Umbilical cord (tissue), 2 donors: ENCODE data around the gene TIMP2. TPM values are rescaled to one million over a fixed set of nuclear protein-coding genes. Genes with fewer than 3 reads are reported as not detected.

Experiments used
- DNase-seq: peaks from one replicate; pipeline ENCODE4 v3.0.0-alpha.2; 2015; ENCODE audit warnings: low spot score
- total RNA-seq: library from RNA; depleted of rRNA; stranded (reverse); fragments of >200 nt; gene quantifications from one replicate; pipeline ENCODE4 v1.2.3, GENCODE V29; 2014; ENCODE audit warnings: low replicate concordance; ENCODE audit not compliant: insufficient read depth

TIMP2 gene
- total RNA-seq, 1 donor from 2014 or later, result 64.5 TPM

- DNase-seq, result peak; percentile 22
Observed at GRCh38 chr17:78839762-78840529, 85.2 kb downstream of the TIMP2 start.

- no peak for DNase-seq
Observed at GRCh38 chr17:78839235-78839761, 85.9 kb downstream of the TIMP2 start.

- DNase-seq, result no peak
Observed at GRCh38 chr17:78838574-78839005, 86.6 kb downstream of the TIMP2 start.

GRCh38 chr17:78836420-78837021, 88.7 kb downstream of the TIMP2 start:
- DNase-seq, result no peak

GRCh38 chr17:78834571-78834970, 90.6 kb downstream of the TIMP2 start:
- no peak for DNase-seq

GRCh38 chr17:78832541-78832810, 92.7 kb downstream of the TIMP2 start:
- DNase-seq, result no peak

- DNase-seq, result no peak
Observed at GRCh38 chr17:78831688-78832540, 93.3 kb downstream of the TIMP2 start.

GRCh38 chr17:78829477-78829876, 95.7 kb downstream of the TIMP2 start:
- no peak for DNase-seq

GRCh38 chr17:78828470-78829185, 96.6 kb downstream of the TIMP2 start:
- DNase-seq, result no peak

- DNase-seq, result no peak
Observed at GRCh38 chr17:78826836-78827509, 98.2 kb downstream of the TIMP2 start.

GRCh38 chr17:78826421-78826820, 98.8 kb downstream of the TIMP2 start:
- no peak for DNase-seq

- no peak for DNase-seq
Observed at GRCh38 chr17:78825696-78826095, 99.5 kb downstream of the TIMP2 start.

GRCh38 chr17:78824240-78824639, 100.9 kb downstream of the TIMP2 start:
- DNase-seq, result no peak

- DNase-seq, result no peak
Observed at GRCh38 chr17:78823282-78824046, 101.7 kb downstream of the TIMP2 start.

GRCh38 chr17:78822552-78822951, 102.6 kb downstream of the TIMP2 start:
- no peak for DNase-seq

- no peak for DNase-seq
Observed at GRCh38 chr17:78821961-78822360, 103.2 kb downstream of the TIMP2 start.

- DNase-seq, result no peak
Observed at GRCh38 chr17:78820841-78821240, 104.3 kb downstream of the TIMP2 start.

GRCh38 chr17:78819806-78820792, 105.1 kb downstream of the TIMP2 start:
- DNase-seq, result no peak

- DNase-seq, result no peak
Observed at GRCh38 chr17:78819402-78819801, 105.8 kb downstream of the TIMP2 start.
